B cell (primary cell): ENCODE results near the gene PRDM15.

Experiments used
- CTCF ChIP-seq: fragments of 200-600 bp; IDR thresholded peaks from one replicate; pipeline ENCODE4 v1.8.0; 2022; ENCODE audit warnings: antibody characterized with exemption, mild to moderate bottlenecking
- EZH2 ChIP-seq: IDR thresholded peaks from 2 replicates; pipeline ENCODE4 v1.6.1; 2012; ENCODE audit warnings: borderline replicate concordance, low read depth, mild to moderate bottlenecking, moderate library complexity, low read length; ENCODE audit not compliant: insufficient read depth, poor library complexity, severe bottlenecking

GRCh38 chr21:41766883-41767605 is 112.1 kb downstream of the PRDM15 start, which contains the start of gene RIPK4:
- TF ChIP-seq CTCF (no peak), EZH2 (no peak)
